IMR-90 (cell line): ENCODE data around the gene PCYT2.

ENCODE experiments used
- BHLHE40 ChIP-seq: fragments of 150-350 bp; IDR thresholded peaks from 2 replicates; pipeline ENCODE4 v1.6.1; 2016; ENCODE audit warnings: mild to moderate bottlenecking, low read depth, low read length
- CEBPB ChIP-seq: IDR thresholded peaks from 2 replicates; pipeline ENCODE4 v1.6.1; 2012; ENCODE audit warnings: low read depth, low read length, improper control_type of control experiment
- ELK1 ChIP-seq: fragments of 150-350 bp; IDR thresholded peaks from 2 replicates; pipeline ENCODE4 v1.6.1; 2016; ENCODE audit warnings: low read depth, mild to moderate bottlenecking, low read length, moderate library complexity, borderline replicate concordance
- MXI1 ChIP-seq: IDR thresholded peaks from 2 replicates; pipeline ENCODE4 v1.6.1; 2012; ENCODE audit warnings: low read depth, mild to moderate bottlenecking, low read length, moderate library complexity, borderline replicate concordance
- NFE2L2 ChIP-seq: fragments of 150-350 bp; IDR thresholded peaks from 2 replicates; pipeline ENCODE4 v1.6.1; 2016; ENCODE audit warnings: low read depth, mild to moderate bottlenecking, low read length
- POLR2A ChIP-seq: IDR thresholded peaks from 2 replicates; pipeline ENCODE4 v1.6.1; 2012; ENCODE audit warnings: mild to moderate bottlenecking, low read depth, low read length
- RAD21 ChIP-seq: IDR thresholded peaks from 2 replicates; pipeline ENCODE4 v1.6.1; 2012; ENCODE audit warnings: low read length, improper control_type of control experiment
- RFX5 ChIP-seq: IDR thresholded peaks from 2 replicates; pipeline ENCODE4 v1.8.0; 2012; ENCODE audit warnings: low read depth, mild to moderate bottlenecking, low read length, moderate library complexity
- TF ChIP-seq, protein P1 (sequence below): conservative IDR thresholded peaks from 2 replicates; pipeline ENCODE4 v1.5.1; 2012; ENCODE audit warnings: mild to moderate bottlenecking, low read depth, low read length, improper control_type of control experiment

GRCh38 chr17:81954131-81955057, 43.2 kb upstream of the PCYT2 start:
- no peak for TF ChIP-seq RFX5
- TF ChIP-seq, protein P1, sequence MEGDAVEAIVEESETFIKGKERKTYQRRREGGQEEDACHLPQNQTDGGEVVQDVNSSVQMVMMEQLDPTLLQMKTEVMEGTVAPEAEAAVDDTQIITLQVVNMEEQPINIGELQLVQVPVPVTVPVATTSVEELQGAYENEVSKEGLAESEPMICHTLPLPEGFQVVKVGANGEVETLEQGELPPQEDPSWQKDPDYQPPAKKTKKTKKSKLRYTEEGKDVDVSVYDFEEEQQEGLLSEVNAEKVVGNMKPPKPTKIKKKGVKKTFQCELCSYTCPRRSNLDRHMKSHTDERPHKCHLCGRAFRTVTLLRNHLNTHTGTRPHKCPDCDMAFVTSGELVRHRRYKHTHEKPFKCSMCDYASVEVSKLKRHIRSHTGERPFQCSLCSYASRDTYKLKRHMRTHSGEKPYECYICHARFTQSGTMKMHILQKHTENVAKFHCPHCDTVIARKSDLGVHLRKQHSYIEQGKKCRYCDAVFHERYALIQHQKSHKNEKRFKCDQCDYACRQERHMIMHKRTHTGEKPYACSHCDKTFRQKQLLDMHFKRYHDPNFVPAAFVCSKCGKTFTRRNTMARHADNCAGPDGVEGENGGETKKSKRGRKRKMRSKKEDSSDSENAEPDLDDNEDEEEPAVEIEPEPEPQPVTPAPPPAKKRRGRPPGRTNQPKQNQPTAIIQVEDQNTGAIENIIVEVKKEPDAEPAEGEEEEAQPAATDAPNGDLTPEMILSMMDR = no peak
- no peak for TF ChIP-seq RAD21
- TF ChIP-seq POLR2A = no peak
- TF ChIP-seq NFE2L2 = no peak
- no peak for TF ChIP-seq MXI1
- TF ChIP-seq BHLHE40 = no peak
- no peak for TF ChIP-seq CEBPB
- no peak for TF ChIP-seq ELK1
